Tibial nerve (tissue), 4 donors: Measurements from ENCODE around the gene NDUFAF8.

Experiments used
- CTCF ChIP-seq, 5 experiments: fragments of 200-600 bp in 3 of 5; fragments of 450-650 bp in 2 of 5; sonication (generic) in 3 of 5; IDR thresholded peaks; one replicate each; pipeline ENCODE4 v1.5.1; 2016 to 2019; ENCODE audit warnings: antibody characterized with exemption in 5 of 5, mild to moderate bottlenecking in 3 of 5, moderate library complexity in 2 of 5
- EP300 ChIP-seq, 2 donors: sonication (generic); formaldehyde crosslinking; IDR thresholded peaks; one replicate each; pipeline ENCODE4 v1.6.1; 2017; ENCODE audit warnings: antibody characterized with exemption in 2 of 2, mild to moderate bottlenecking in 1 of 2
- POLR2A ChIP-seq, 2 donors: fragments of 450-650 bp; IDR thresholded peaks; one replicate each; pipeline ENCODE4 v1.6.1; 2017; ENCODE audit warnings: antibody characterized with exemption in 2 of 2, mild to moderate bottlenecking in 2 of 2, moderate library complexity in 2 of 2

GRCh38 chr17:81282876-81283275 lies 43.8 kb downstream of the NDUFAF8 start:
- TF ChIP-seq CTCF (IDR thresholded peaks at IDR 0.05) = no peak
- no peak for TF ChIP-seq POLR2A (IDR thresholded peaks at IDR 0.05)
- TF ChIP-seq EP300 (IDR thresholded peaks at IDR 0.05) = no peak
